Loucy (cell line): ENCODE measurements around the gene C1orf232.

Experiments
- H2AFZ ChIP-seq: fragments of 200-600 bp; sonication (generic); 2 replicates; pipeline ENCODE4 v1.6.0; 2016; ENCODE audit warnings: antibody characterized with exemption, mild to moderate bottlenecking, low read length, moderate library complexity
- H3F3A ChIP-seq: fragments of 200-600 bp; 2 replicates; pipeline ENCODE4 v1.6.0; 2016; ENCODE audit warnings: antibody characterized with exemption, low read depth, mild to moderate bottlenecking
- H3K27me3 ChIP-seq: fragments of 200-600 bp; sonication (generic); 2 replicates; pipeline ENCODE4 v1.6.1; 2014; ENCODE audit warnings: low read length, mild to moderate bottlenecking; ENCODE audit not compliant: insufficient read depth, poor library complexity, severe bottlenecking
- H3K36me3 ChIP-seq: fragments of 200-600 bp; sonication (generic); 2 replicates; pipeline ENCODE4 v1.6.1; 2016; ENCODE audit warnings: low read length; ENCODE audit not compliant: insufficient read depth
- H3K4me1 ChIP-seq: fragments of 200-600 bp; sonication (generic); 2 replicates; pipeline ENCODE4 v1.5.1; 2014; ENCODE audit warnings: low read length, mild to moderate bottlenecking; ENCODE audit not compliant: insufficient read depth, poor library complexity, severe bottlenecking
- H3K4me2 ChIP-seq: fragments of 200-600 bp; sonication (generic); 2 replicates; pipeline ENCODE4 v1.6.0; 2014; ENCODE audit warnings: antibody characterized with exemption, low read length, low read depth, mild to moderate bottlenecking; ENCODE audit not compliant: poor library complexity, severe bottlenecking
- H3K4me3 ChIP-seq: fragments of 200-600 bp; sonication (generic); 2 replicates; pipeline ENCODE4 v1.5.1; 2014; ENCODE audit warnings: low read length, mild to moderate bottlenecking, mixed read lengths; ENCODE audit not compliant: poor library complexity, severe bottlenecking
- H3K79me2 ChIP-seq: fragments of 200-600 bp; sonication (generic); 2 replicates; pipeline ENCODE4 v1.6.1; 2014; ENCODE audit warnings: low read length; ENCODE audit not compliant: insufficient read depth
- H3K9ac ChIP-seq: fragments of 200-600 bp; sonication (generic); 2 replicates; pipeline ENCODE4 v1.6.0; 2014; ENCODE audit warnings: mild to moderate bottlenecking, low read depth, low read length, moderate library complexity; ENCODE audit not compliant: poor library complexity, severe bottlenecking
- H3K9me2 ChIP-seq: fragments of 200-600 bp; sonication (generic); replicated peaks from 2 replicates; pipeline ENCODE4 v1.6.1; 2016; ENCODE audit warnings: low read depth, low read length, mixed read lengths
- H3K9me3 ChIP-seq: fragments of 200-600 bp; sonication (generic); 2 replicates; pipeline ENCODE4 v1.6.1; 2014; ENCODE audit warnings: mild to moderate bottlenecking, antibody characterized with exemption, low read length, low read depth; ENCODE audit not compliant: insufficient read depth
- H4K20me1 ChIP-seq: fragments of 200-600 bp; sonication (generic); 2 replicates; pipeline ENCODE4 v1.6.0; 2014; ENCODE audit warnings: antibody characterized with exemption, low read length, mild to moderate bottlenecking; ENCODE audit not compliant: insufficient read depth, poor library complexity, severe bottlenecking
- EZH2phosphoT487 ChIP-seq: fragments of 200-600 bp; IDR thresholded peaks from 2 replicates; pipeline ENCODE4 v1.6.1; 2018; ENCODE audit warnings: antibody characterized with exemption, mild to moderate bottlenecking, moderate library complexity, borderline replicate concordance
- TF ChIP-seq, protein P1 (sequence below): fragments of 200-600 bp; sonication (generic); conservative IDR thresholded peaks from 2 replicates; pipeline ENCODE4 v1.5.1; 2014; ENCODE audit warnings: mild to moderate bottlenecking, antibody characterized with exemption, low read length

C1orf232 gene

DNA sequence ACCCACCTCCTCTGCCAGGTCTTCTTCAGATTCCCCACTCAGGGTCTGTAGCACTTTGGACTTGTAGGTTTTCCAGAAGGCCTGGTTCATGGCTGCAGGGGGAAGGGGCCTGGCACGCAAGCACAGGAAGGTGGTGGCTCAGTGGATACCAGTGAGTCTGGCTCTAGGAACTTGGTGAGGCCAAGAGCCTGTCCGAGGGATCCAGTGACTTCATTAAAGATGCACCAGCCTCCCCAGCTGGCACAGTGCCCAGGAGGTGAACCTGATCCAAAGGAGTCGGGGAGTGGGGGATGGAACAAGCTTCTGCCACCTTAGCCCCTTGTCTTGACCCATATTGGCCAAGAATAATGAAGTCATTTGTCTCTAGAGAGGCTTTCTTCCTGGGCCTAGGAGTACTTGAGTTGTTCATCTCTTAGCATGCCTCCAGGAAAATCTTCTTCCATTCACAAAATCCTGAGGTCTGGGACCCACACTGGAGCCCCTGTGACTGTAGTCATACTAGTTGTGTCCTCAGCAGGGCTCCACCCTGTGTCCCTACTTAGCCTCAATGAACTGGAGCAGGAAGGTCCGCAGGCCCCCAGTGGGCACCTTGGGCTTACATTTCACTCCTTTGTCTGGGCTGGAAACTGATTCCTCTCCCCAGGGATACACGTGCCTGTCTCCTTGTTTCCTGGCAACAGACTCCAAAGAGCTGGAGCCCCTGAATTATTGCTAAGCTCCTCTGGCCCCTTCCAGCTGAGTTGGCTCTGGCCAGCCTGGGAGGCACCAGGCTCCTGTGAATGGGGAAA is at the start of gene C1orf232:
C1orf232 (minus strand) TSS at position 554 of the 788 bp plus-strand sequence; CDS start at position 90, 464 bp downstream.
- H4K20me1 ChIP-seq: no peaks in the 10 kb centered on the region
- H3K9me3 ChIP-seq: no peaks in the 10 kb centered on the region
- H3K27me3 ChIP-seq: no peaks in the 10 kb centered on the region
- TF ChIP-seq EZH2phosphoT487: no peak
- TF ChIP-seq, protein P1, sequence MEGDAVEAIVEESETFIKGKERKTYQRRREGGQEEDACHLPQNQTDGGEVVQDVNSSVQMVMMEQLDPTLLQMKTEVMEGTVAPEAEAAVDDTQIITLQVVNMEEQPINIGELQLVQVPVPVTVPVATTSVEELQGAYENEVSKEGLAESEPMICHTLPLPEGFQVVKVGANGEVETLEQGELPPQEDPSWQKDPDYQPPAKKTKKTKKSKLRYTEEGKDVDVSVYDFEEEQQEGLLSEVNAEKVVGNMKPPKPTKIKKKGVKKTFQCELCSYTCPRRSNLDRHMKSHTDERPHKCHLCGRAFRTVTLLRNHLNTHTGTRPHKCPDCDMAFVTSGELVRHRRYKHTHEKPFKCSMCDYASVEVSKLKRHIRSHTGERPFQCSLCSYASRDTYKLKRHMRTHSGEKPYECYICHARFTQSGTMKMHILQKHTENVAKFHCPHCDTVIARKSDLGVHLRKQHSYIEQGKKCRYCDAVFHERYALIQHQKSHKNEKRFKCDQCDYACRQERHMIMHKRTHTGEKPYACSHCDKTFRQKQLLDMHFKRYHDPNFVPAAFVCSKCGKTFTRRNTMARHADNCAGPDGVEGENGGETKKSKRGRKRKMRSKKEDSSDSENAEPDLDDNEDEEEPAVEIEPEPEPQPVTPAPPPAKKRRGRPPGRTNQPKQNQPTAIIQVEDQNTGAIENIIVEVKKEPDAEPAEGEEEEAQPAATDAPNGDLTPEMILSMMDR: no peak
- H3K36me3 ChIP-seq: no peaks in the 10 kb centered on the region
- H2AFZ ChIP-seq: peak within 1 kb of the TSS; percentile 94
- H3K79me2 ChIP-seq: peaks cover 19% of the 10 kb centered on the region
- no peaks in the 10 kb centered on the region for H3F3A ChIP-seq
- peak within 1 kb of the TSS; percentile 90 for H3K9ac ChIP-seq
- H3K4me1 ChIP-seq: peaks cover 14% of the 10 kb centered on the region
- H3K4me3 ChIP-seq: peak within 1 kb of the TSS; percentile 93
- no peaks in the 10 kb centered on the region for H3K9me2 ChIP-seq
- H3K4me2 ChIP-seq: peak within 1 kb of the TSS; percentile 88

DNA sequence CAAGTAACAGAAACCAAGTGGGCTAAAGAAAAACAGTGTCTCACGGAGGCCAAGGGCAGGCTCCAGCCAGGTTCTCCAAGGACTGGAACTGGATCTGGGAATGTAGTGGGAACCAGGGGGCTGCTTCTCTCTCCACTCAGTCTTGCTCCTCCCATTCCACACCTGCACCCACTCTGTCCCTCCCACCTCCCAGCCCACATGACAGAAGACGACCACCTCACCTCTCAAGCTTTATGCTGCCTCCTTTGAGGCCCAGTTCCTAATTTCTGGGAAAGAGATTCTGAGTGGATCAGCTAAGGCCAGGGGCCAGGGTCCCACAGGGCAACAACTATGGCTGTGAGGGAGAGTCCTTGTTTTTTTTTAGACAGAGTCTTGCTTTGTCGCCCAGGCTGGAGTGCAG is 46.5 kb upstream of the C1orf232 start:
- Histone ChIP-seq H3K4me3 (no peak overlapping the region), H3K4me2 (no peak overlapping the region), H3K27me3 (no peaks in the 10 kb centered on the region), H3F3A (no peaks in the 10 kb centered on the region), H3K9me2 (no peaks in the 10 kb centered on the region), H4K20me1 (no peaks in the 10 kb centered on the region), H3K9me3 (no peaks in the 10 kb centered on the region), H3K36me3 (no peaks in the 10 kb centered on the region), H3K79me2 (no peaks in the 10 kb centered on the region), H3K9ac (no peak overlapping the region), H3K4me1 (no peaks in the 10 kb centered on the region), H2AFZ (no peak overlapping the region)
- no peak for TF ChIP-seq EZH2phosphoT487
- TF ChIP-seq, protein P1: no peak

DNA sequence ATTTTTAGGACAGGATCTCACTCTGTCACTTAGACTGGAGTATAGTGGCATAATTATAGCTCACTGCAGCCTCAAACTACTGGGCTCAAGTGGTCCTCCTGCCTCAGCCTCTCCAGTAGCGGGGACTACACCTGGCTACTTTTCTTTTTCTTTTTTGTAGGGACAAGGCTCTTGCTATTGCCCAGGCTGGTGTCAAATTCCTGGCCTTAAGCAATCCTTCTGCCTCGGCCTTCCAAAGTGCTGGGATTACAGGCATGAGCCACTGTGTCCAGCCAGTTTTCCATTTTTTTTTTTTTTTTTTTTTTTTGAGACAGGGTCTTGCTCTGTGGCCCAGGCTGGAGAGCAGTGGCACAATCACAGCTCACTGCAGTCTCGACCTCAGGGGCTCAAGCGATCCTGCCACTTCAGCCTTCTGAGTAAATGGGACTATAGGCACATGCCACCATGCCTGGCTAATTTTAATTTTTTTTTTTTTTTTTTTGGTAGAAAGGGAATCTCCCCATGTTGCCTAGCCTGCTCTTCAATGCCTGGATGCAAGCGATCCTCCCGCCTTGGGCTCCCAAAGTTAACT is 44.7 kb upstream of the C1orf232 start:
- Histone ChIP-seq H3K4me1 (no peaks in the 10 kb centered on the region), H3K9me3 (no peaks in the 10 kb centered on the region), H3K9me2 (no peaks in the 10 kb centered on the region), H3F3A (no peaks in the 10 kb centered on the region), H3K27me3 (no peaks in the 10 kb centered on the region), H3K79me2 (no peaks in the 10 kb centered on the region), H3K4me3 (no peak overlapping the region), H3K36me3 (no peaks in the 10 kb centered on the region), H3K9ac (no peak overlapping the region), H3K4me2 (no peak overlapping the region), H4K20me1 (no peaks in the 10 kb centered on the region), H2AFZ (no peak overlapping the region)
- TF ChIP-seq EZH2phosphoT487: no peak
